Trophoblast cell (in vitro differentiated cells and primary cell): ENCODE measurements around the gene CERK.
A peak's percentile ranks its signal among the peaks of the same experiment; 100 is the strongest.

Experiments
- DNase-seq, 2 donors: peaks; one replicate each; pipeline ENCODE4 v3.0.0-alpha.2; 2016
- H2AFZ ChIP-seq: 2 replicates; pipeline ENCODE4 v1.6.1; 2013; ENCODE audit warnings: low read length, moderate library complexity, mild to moderate bottlenecking; ENCODE audit not compliant: insufficient read depth, poor library complexity
- H2AK5ac ChIP-seq: 2 replicates; pipeline ENCODE4 v1.6.1; 2013; ENCODE audit warnings: mild to moderate bottlenecking, low read length
- H2BK120ac ChIP-seq: 2 replicates; pipeline ENCODE4 v1.6.1; 2013; ENCODE audit warnings: low read length, mild to moderate bottlenecking, moderate library complexity; ENCODE audit not compliant: insufficient read depth, poor library complexity
- H2BK12ac ChIP-seq: 2 replicates; pipeline ENCODE4 v1.6.1; 2013; ENCODE audit warnings: mild to moderate bottlenecking, low read length, moderate library complexity
- H2BK5ac ChIP-seq: 2 replicates; pipeline ENCODE4 v1.6.1; 2013; ENCODE audit warnings: low read length, low read depth, moderate library complexity, mild to moderate bottlenecking; ENCODE audit not compliant: poor library complexity
- H3K14ac ChIP-seq: 2 replicates; pipeline ENCODE4 v1.6.1; 2013; ENCODE audit warnings: mild to moderate bottlenecking, low read length
- H3K18ac ChIP-seq: 2 replicates; pipeline ENCODE4 v1.6.1; 2013; ENCODE audit warnings: mild to moderate bottlenecking, low read length
- H3K23ac ChIP-seq: 2 replicates; pipeline ENCODE4 v1.6.1; 2013; ENCODE audit warnings: low read length
- H3K27ac ChIP-seq: 2 replicates; pipeline ENCODE4 v1.5.1; 2013; ENCODE audit warnings: low read depth, mild to moderate bottlenecking, inconsistent platforms, low read length, moderate library complexity
- H3K27me3 ChIP-seq: 2 replicates; pipeline ENCODE4 v1.6.1; 2013; ENCODE audit warnings: inconsistent platforms, mild to moderate bottlenecking, low read length, moderate library complexity; ENCODE audit not compliant: insufficient read depth
- H3K36me3 ChIP-seq, 2 experiments: 1 replicate in 1 of 2; 2 replicates in 1 of 2; pipeline ENCODE4 v1.6.1; 2013; ENCODE audit warnings: low read length in 2 of 2, mild to moderate bottlenecking in 2 of 2, moderate library complexity in 1 of 2; ENCODE audit not compliant: insufficient read depth in 2 of 2, control insufficient read depth in 1 of 2
- H3K4ac ChIP-seq: 2 replicates; pipeline ENCODE4 v1.6.1; 2013; ENCODE audit warnings: low read depth, mild to moderate bottlenecking, low read length, moderate library complexity
- H3K4me1 ChIP-seq, 2 experiments: 1 replicate in 1 of 2; 2 replicates in 1 of 2; pipeline ENCODE4 v1.6.1; 2013; ENCODE audit warnings: low read length in 2 of 2, mild to moderate bottlenecking in 2 of 2, moderate library complexity in 1 of 2; ENCODE audit not compliant: insufficient read depth in 2 of 2, control insufficient read depth in 1 of 2
- H3K4me2 ChIP-seq: 2 replicates; pipeline ENCODE4 v1.6.1; 2013; ENCODE audit warnings: inconsistent platforms, mild to moderate bottlenecking, low read length, moderate library complexity
- H3K4me3 ChIP-seq: 2 replicates; pipeline ENCODE4 v1.5.1; 2013; ENCODE audit warnings: mild to moderate bottlenecking, low read depth, low read length, inconsistent platforms
- H3K79me1 ChIP-seq: one replicate; pipeline ENCODE4 v1.6.1; 2013; ENCODE audit warnings: low read length
- H3K79me2 ChIP-seq: 2 replicates; pipeline ENCODE4 v1.6.1; 2013; ENCODE audit warnings: low read length, mild to moderate bottlenecking; ENCODE audit not compliant: control insufficient read depth, insufficient read depth, poor library complexity
- H3K9ac ChIP-seq: 2 replicates; pipeline ENCODE4 v1.6.1; 2013; ENCODE audit warnings: mild to moderate bottlenecking, low read length
- H3K9me3 ChIP-seq: 2 replicates; pipeline ENCODE4 v1.6.1; 2013; ENCODE audit warnings: low read depth, mild to moderate bottlenecking, control low read depth, inconsistent platforms, low read length; ENCODE audit not compliant: insufficient read depth
- H4K12ac ChIP-seq: 2 replicates; pipeline ENCODE4 v1.6.1; 2013; ENCODE audit warnings: low read depth, mild to moderate bottlenecking, low read length, moderate library complexity
- H4K8ac ChIP-seq: 2 replicates; pipeline ENCODE4 v1.6.1; 2013; ENCODE audit warnings: low read depth, mild to moderate bottlenecking, low read length, moderate library complexity
- H4K91ac ChIP-seq: one replicate; pipeline ENCODE4 v1.6.1; 2013; ENCODE audit warnings: low read depth, mild to moderate bottlenecking, low read length, moderate library complexity
- WGBS: extraction: QIAGEN DNeasy Blood & Tissue Kit; methylation state at CpG from one replicate; pipeline ENCODE4 v1.1.7; 2013; ENCODE audit warnings: missing lambda C conversion rate; ENCODE audit not compliant: insufficient read length, insufficient coverage; ENCODE audit errors: extremely low coverage; 5-methylcytosine and 5-hydroxymethylcytosine counted together

CERK gene

GRCh38 chr22:46740910-46741780, 3.1 kb upstream of the CERK start:
- Histone ChIP-seq H4K8ac (no peak overlapping the region), H3K18ac (no peak overlapping the region), H2BK12ac (no peak overlapping the region), H3K4me2 (no peak overlapping the region), H3K23ac (no peak overlapping the region), H2AFZ (no peak overlapping the region), H3K27me3 (no peaks in the 10 kb centered on the region), H3K36me3 (no peaks in the 10 kb centered on the region), H2BK5ac (no peak overlapping the region), H2AK5ac (no peak overlapping the region), H3K9ac (no peak overlapping the region), H3K9me3 (peaks cover 2% of the 10 kb centered on the region), H2BK120ac (no peak overlapping the region), H3K27ac (no peak overlapping the region), H3K4me1 (peaks cover 26 to 32% of the 10 kb centered on the region in 2 experiments), H4K91ac (no peak overlapping the region), H4K12ac (no peak overlapping the region), H3K79me2 (peaks cover 4% of the 10 kb centered on the region), H3K79me1 (peaks cover 8% of the 10 kb centered on the region), H3K14ac (no peak overlapping the region), H3K4me3 (peak overlapping the region; percentile 7), H3K4ac (no peak overlapping the region)
- no CpG with 5 or more reads among the region's 14 CpGs for WGBS
- no peak for DNase-seq

GRCh38 chr22:46739094-46739870, 1.2 kb upstream of the CERK start:
- Histone ChIP-seq H2BK12ac (no peak overlapping the region), H2BK5ac (no peak overlapping the region), H3K23ac (no peak overlapping the region), H3K27me3 (no peaks in the 10 kb centered on the region), H4K91ac (no peak overlapping the region), H3K4ac (no peak overlapping the region), H3K4me3 (no peak overlapping the region), H3K9me3 (no peaks in the 10 kb centered on the region), H2BK120ac (no peak overlapping the region), H3K18ac (peak overlapping the region; percentile 3), H3K27ac (no peak overlapping the region), H2AK5ac (peak overlapping the region; percentile 3), H2AFZ (no peak overlapping the region), H3K4me2 (peak overlapping the region; percentile 78), H4K12ac (no peak overlapping the region), H3K79me1 (peaks cover 8% of the 10 kb centered on the region), H4K8ac (peak overlapping the region; percentile 81), H3K9ac (no peak overlapping the region), H3K79me2 (peaks cover 4% of the 10 kb centered on the region), H3K36me3 (no peaks in the 10 kb centered on the region), H3K14ac (peak overlapping the region; percentile 82), H3K4me1 (peaks cover 30 to 42% of the 10 kb centered on the region in 2 experiments)
- peak in 1 of 2 donors; percentile 23 for DNase-seq
- no CpG with 5 or more reads among the region's 20 CpGs for WGBS

DNA sequence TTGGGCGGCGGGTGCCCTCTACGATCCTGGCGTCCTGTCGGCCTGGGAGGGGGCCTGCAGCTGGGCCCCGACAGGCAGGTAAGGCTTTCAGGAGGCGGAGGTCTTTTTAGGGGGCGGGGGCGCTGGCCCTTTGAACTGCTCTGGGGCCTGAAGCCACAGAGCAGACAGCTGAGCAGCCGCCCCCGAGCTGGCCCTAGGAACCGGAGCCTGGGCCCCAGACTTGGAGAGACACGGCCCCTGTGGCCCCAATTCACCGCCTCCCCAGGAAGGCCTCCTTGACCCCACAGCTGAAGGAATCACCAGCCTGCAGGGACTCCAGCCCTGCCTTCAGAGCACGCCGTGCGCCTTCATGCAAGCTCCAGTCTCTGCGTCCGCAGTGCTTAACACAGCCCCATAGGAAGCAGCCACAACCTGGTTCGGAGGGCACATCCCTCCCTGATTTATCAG, 618 bp upstream of the CERK start:
- no peak overlapping the region for H3K23ac ChIP-seq
- H3K27me3 ChIP-seq, result no peaks in the 10 kb centered on the region
- peak overlapping the region; percentile 57 for H2BK5ac ChIP-seq
- peak overlapping the region; percentile 54 for H2BK120ac ChIP-seq
- peak overlapping the region; percentile 97 for H2AFZ ChIP-seq
- no peaks in the 10 kb centered on the region for H3K9me3 ChIP-seq
- peaks cover 4% of the 10 kb centered on the region for H3K79me2 ChIP-seq
- no peak overlapping the region for H3K9ac ChIP-seq
- peak overlapping the region; percentile 88 for H4K91ac ChIP-seq
- peak overlapping the region; percentile 78 for H3K4me2 ChIP-seq
- H2BK12ac ChIP-seq, result no peak overlapping the region
- peak overlapping the region; percentile 79 for H3K4me3 ChIP-seq
- H4K12ac ChIP-seq, result peak overlapping the region; percentile 37
- peaks cover 8% of the 10 kb centered on the region for H3K79me1 ChIP-seq
- H4K8ac ChIP-seq, result peak overlapping the region; percentile 81
- DNase-seq, result peak in 1 of 2 donors; percentile 10
- WGBS, result no CpG with 5 or more reads among the region's 20 CpGs
- peak overlapping the region; percentile 3 for H2AK5ac ChIP-seq
- H3K4ac ChIP-seq, result no peak overlapping the region
- H3K36me3 ChIP-seq, result no peaks in the 10 kb centered on the region
- H3K4me1 ChIP-seq, result peaks cover 30 to 42% of the 10 kb centered on the region in 2 experiments
- H3K18ac ChIP-seq, result peak overlapping the region; percentile 70
- H3K14ac ChIP-seq, result peak overlapping the region; percentile 82
- H3K27ac ChIP-seq, result no peak overlapping the region

DNA sequence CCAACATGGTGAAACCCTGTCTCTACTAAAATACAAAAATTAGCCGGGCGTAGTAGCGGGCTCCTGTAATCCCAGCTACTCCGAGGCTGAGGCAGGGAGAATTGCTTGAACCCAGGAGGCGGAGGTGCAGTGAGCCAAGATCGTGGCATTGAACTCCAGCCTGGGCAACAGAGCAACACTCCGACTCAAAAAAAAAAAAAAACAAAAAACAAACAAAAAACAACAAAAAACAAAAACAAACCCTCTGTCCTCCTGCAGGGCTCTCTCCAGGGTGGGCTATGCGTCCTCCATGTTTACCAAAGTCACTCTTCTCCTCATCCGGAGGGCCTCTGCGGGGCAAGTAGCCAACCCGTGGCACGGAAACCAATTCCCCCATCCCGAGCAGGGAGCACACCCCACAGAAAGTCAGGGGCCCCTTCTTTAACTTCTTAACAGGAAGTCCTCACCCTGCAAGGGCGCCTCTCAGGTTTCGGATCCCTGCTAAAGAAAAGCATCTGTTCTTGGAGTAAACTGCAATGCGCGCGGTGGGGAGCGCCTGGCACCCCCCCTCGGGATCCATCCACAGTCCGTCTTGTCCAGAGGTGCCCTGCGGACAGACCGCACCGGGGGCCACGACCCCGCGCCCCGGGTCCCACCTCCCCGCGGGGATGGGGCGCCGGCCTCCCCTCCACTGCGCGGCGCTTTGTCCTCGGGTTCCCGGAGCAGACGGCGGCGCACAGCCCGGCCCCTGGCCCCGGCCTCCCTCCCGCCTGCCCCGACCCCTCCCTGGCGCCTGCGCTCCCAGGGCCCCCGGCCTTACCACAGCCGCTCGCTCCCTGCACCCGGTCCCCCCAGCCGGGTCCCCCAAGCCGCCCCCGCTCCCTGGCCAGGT, 712 bp downstream of the CERK start:
- Histone ChIP-seq H2AFZ (peak overlapping the region; percentile 37), H3K36me3 (no peaks in the 10 kb centered on the region), H3K4ac (no peak overlapping the region), H3K18ac (peak overlapping the region; percentile 20), H3K79me2 (peaks cover 4% of the 10 kb centered on the region), H3K79me1 (peaks cover 8% of the 10 kb centered on the region), H3K14ac (peak overlapping the region; percentile 53), H4K91ac (peak overlapping the region; percentile 81), H3K4me1 (peaks cover 26 to 35% of the 10 kb centered on the region in 2 experiments), H3K27me3 (no peaks in the 10 kb centered on the region), H4K12ac (no peak overlapping the region), H3K4me2 (peak overlapping the region; percentile 74), H4K8ac (peak overlapping the region; percentile 57), H2BK5ac (peak overlapping the region; percentile 16), H3K23ac (no peak overlapping the region), H2BK120ac (no peak overlapping the region), H2AK5ac (no peak overlapping the region), H3K27ac (peak overlapping the region; percentile 28), H3K4me3 (peak overlapping the region; percentile 89), H2BK12ac (no peak overlapping the region), H3K9me3 (no peaks in the 10 kb centered on the region), H3K9ac (peak overlapping the region; percentile 75)
- no CpG with 5 or more reads among the region's 53 CpGs for WGBS
- DNase-seq, result no peak
